DND-41 (cell line): Measurements from ENCODE around the gene TUBA3E.
"Not testable (repeated sequence)": the region's sequence is repeated elsewhere in the genome, so short reads cannot be mapped to it uniquely, and the experiment has no call there.

Experiments
- CTCF ChIP-seq: IDR thresholded peaks from 2 replicates; pipeline ENCODE4 v1.5.1; 2012; ENCODE audit warnings: borderline replicate concordance, low read length, moderate library complexity, mild to moderate bottlenecking; ENCODE audit not compliant: poor library complexity, severe bottlenecking; ENCODE audit errors: extremely low read depth
- EZH2 ChIP-seq: IDR thresholded peaks from 3 replicates; pipeline ENCODE4 v1.6.1; 2012; ENCODE audit warnings: borderline replicate concordance, low read depth, mild to moderate bottlenecking, moderate library complexity, low read length, inconsistent platforms; ENCODE audit not compliant: severe bottlenecking

GRCh38 chr2:130142396-130143265 is 55.6 kb downstream of the TUBA3E start:
- not testable (repeated sequence) for TF ChIP-seq EZH2, CTCF
